A673 (cell line): ENCODE results near the gene LCE1D. TPM values are rescaled to one million over a fixed set of nuclear protein-coding genes. Genes with fewer than 3 reads are reported as not detected.

Experiments used
- BruUV-seq: library from RNA; stranded (reverse); fragments of 400-500 nt; replicated peaks from 2 replicates; lab custom pipeline; 2021; lab: Mats Ljungman, UMichigan
- CTCF ChIA-PET: fragments of 300-600 bp; sonication (Branson Sonifier 250); formaldehyde crosslinking; loops from one replicate; lab custom pipeline; 2022; ENCODE audit warnings: antibody characterized with exemption; lab: Charles Lee
- POLR2A ChIA-PET: fragments of 300-600 bp; sonication (Branson Sonifier 250); formaldehyde crosslinking; loops from one replicate; lab custom pipeline; 2022; ENCODE audit warnings: antibody characterized with exemption; ENCODE audit not compliant: low non-redundant PET; lab: Charles Lee
- DNase-seq: peaks from one replicate; pipeline ENCODE4 v3.0.0-alpha.2; 2015; ENCODE audit warnings: low spot score
- H3K27ac ChIP-seq: fragments of 200-600 bp; sonication (generic); 2 replicates; pipeline ENCODE4 v1.5.1; 2016; ENCODE audit warnings: mixed run types, low read depth, mild to moderate bottlenecking, mixed read lengths, antibody characterized with exemption, low read length; ENCODE audit not compliant: poor library complexity, severe bottlenecking
- H3K27me3 ChIP-seq: fragments of 200-600 bp; sonication (generic); replicated peaks from 2 replicates; pipeline ENCODE4 v1.6.1; 2017; ENCODE audit warnings: mixed run types, low read depth, mild to moderate bottlenecking, mixed read lengths, antibody characterized with exemption, low read length; ENCODE audit not compliant: insufficient read depth, poor library complexity
- H3K36me3 ChIP-seq: fragments of 200-600 bp; sonication (generic); 2 replicates; pipeline ENCODE4 v1.6.1; 2016; ENCODE audit warnings: mixed run types, mild to moderate bottlenecking, mixed read lengths, antibody characterized with exemption, low read length; ENCODE audit not compliant: insufficient read depth, poor library complexity, severe bottlenecking
- H3K4me1 ChIP-seq: fragments of 200-600 bp; sonication (generic); 2 replicates; pipeline ENCODE4 v1.6.1; 2017; ENCODE audit warnings: mixed run types, mild to moderate bottlenecking, mixed read lengths, antibody characterized with exemption, low read length; ENCODE audit not compliant: insufficient read depth, poor library complexity, severe bottlenecking
- H3K4me3 ChIP-seq: fragments of 200-600 bp; sonication (generic); 2 replicates; pipeline ENCODE4 v1.5.1; 2016; ENCODE audit warnings: low read depth, mixed run types, mild to moderate bottlenecking, mixed read lengths, low read length; ENCODE audit not compliant: poor library complexity, severe bottlenecking
- H3K9me3 ChIP-seq: fragments of 200-600 bp; sonication (generic); 2 replicates; pipeline ENCODE4 v1.6.1; 2016; ENCODE audit warnings: mixed run types, low read depth, mild to moderate bottlenecking, mixed read lengths, antibody characterized with exemption, low read length; ENCODE audit not compliant: poor library complexity, severe bottlenecking
- EZH2 ChIP-seq: fragments of 200-600 bp; sonication (generic); IDR thresholded peaks from 2 replicates; pipeline ENCODE4 v1.6.1; 2017; ENCODE audit warnings: borderline replicate concordance, low read depth, mild to moderate bottlenecking, mixed read lengths, antibody characterized with exemption, low read length; ENCODE audit not compliant: poor library complexity, severe bottlenecking
- intact Hi-C: fragments of 100-400 bp; cut with micrococcal nuclease; formaldehyde crosslinking; loops from one replicate; pipeline ENCODE4 v1.10.0; 2022; ENCODE audit not compliant: unreplicated experiment
- total RNA-seq: library from RNA; stranded (reverse); gene quantifications from 2 replicates; pipeline ENCODE4 v1.2.3, GENCODE V29; 2021
- TF ChIP-seq, protein P1 (sequence below): fragments of 300-800, 200-600 bp; sonication (generic); conservative IDR thresholded peaks from 2 replicates; pipeline ENCODE4 v1.5.1; 2017; ENCODE audit warnings: low read depth, mild to moderate bottlenecking, antibody characterized with exemption, low read length, moderate library complexity, mixed read lengths

LCE1D gene
- total RNA-seq, 1 experiment from 2014 or later = not detected

DNA sequence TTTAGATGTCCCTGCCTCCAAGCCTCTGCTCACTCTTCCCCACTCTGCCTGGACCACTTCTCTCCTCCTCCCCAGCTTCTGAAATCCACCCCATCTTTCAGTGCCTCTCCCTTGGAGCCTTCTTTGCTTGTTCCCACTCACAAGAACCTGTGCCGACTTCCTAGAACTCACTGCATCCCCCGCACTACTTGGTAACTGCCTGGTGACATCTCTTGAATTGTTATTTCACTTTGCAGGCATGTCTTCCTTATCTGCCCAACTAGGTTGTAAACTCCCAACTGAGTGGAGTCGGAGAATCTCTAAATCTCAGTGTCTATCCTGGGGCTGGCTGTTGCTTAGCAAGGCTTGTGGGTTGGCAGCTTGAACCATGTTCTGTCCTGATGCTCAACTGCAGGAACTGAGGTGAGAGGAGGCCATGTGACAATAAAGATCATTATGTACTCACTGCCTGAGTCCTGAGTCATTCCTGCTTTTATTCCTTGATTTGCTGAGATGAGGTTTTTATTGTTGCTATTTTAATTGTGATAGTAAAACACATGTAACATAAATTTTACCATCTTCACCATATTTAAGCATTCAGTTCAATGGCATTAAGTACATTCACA lies 34.8 kb upstream of the LCE1D start:
- Histone ChIP-seq H3K27me3 (no peaks in the 10 kb centered on the region), H3K4me3 (no peak overlapping the region), H3K4me1 (no peaks in the 10 kb centered on the region), H3K27ac (no peak overlapping the region), H3K9me3 (no peaks in the 10 kb centered on the region), H3K36me3 (no peaks in the 10 kb centered on the region)
- intact Hi-C loops = no loop called here
- DNase-seq = no peak
- BruUV-seq = no TSS peak
- no peak for TF ChIP-seq EZH2
- TF ChIP-seq, protein P1, sequence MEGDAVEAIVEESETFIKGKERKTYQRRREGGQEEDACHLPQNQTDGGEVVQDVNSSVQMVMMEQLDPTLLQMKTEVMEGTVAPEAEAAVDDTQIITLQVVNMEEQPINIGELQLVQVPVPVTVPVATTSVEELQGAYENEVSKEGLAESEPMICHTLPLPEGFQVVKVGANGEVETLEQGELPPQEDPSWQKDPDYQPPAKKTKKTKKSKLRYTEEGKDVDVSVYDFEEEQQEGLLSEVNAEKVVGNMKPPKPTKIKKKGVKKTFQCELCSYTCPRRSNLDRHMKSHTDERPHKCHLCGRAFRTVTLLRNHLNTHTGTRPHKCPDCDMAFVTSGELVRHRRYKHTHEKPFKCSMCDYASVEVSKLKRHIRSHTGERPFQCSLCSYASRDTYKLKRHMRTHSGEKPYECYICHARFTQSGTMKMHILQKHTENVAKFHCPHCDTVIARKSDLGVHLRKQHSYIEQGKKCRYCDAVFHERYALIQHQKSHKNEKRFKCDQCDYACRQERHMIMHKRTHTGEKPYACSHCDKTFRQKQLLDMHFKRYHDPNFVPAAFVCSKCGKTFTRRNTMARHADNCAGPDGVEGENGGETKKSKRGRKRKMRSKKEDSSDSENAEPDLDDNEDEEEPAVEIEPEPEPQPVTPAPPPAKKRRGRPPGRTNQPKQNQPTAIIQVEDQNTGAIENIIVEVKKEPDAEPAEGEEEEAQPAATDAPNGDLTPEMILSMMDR = no peak
- CTCF ChIA-PET = no interaction called here
- POLR2A ChIA-PET = no interaction called here

DNA sequence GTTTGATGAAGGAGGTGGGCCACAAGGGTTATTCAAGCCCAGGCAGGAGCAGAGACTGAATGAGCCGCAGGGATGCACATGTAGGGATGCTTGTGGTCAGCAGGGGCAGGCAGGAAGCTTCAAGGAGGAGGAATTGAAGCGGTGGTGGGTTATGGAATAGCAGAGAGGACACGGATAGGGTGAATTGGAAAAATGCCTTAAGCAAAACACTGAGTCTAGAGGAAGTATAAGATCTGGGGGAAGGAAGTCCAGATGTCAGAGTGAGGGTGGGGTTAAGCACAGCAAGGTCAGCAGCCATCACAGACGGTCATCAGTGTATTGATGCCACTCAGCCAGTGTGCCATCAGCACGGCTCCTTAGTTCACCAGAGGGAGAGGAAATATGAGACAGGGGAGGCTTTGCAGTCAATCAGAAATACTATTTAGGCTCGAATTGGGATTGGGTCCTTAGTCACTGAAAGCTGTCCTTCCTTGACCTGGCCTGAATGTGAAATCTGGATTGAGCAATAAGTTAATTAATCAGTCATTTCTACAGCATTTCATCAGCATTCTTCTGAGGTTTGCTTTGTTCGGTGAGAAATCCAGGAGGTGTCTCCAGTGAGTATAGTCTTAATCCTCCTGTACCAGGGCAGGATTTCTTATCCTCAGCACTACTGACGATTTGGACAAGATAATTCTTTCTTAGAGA lies 27.5 kb upstream of the LCE1D start:
- TF ChIP-seq, protein P1 = no peak
- TF ChIP-seq EZH2 = no peak
- Histone ChIP-seq H3K9me3 (no peaks in the 10 kb centered on the region), H3K27ac (no peak overlapping the region), H3K4me1 (no peaks in the 10 kb centered on the region), H3K4me3 (no peak overlapping the region), H3K27me3 (peaks cover 3% of the 10 kb centered on the region), H3K36me3 (no peaks in the 10 kb centered on the region)
- DNase-seq = no peak
- POLR2A ChIA-PET = no interaction called here
- intact Hi-C loops = no loop called here
- BruUV-seq = no TSS peak
- CTCF ChIA-PET = no interaction called here

DNA sequence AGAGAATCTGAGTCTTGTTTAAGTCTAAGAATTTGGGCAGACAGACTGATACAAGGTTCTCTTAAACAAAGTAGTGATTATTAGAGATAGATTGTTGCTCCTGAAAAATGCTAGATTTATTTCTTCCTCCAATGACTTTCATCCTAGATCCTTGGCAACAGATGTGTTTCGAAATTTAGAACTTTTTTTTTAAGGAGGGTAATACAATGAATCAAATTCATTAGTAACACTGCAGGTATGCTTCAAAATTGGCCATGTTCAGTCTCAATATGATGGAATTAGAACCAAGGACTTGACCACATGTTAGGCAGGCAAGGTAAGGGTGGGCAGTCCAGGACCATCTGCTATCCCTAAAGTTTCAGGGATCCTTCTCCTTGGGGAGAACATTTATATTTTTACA lies 26.1 kb upstream of the LCE1D start:
- POLR2A ChIA-PET = no interaction called here

More for the DNA sequence above, 26.1 kb upstream of the LCE1D start:
- no TSS peak for BruUV-seq
- CTCF ChIA-PET = no interaction called here
- peaks cover 3% of the 10 kb centered on the region for H3K27me3 ChIP-seq
- no peak for DNase-seq
- H3K4me3 ChIP-seq = no peak overlapping the region
- H3K36me3 ChIP-seq = no peaks in the 10 kb centered on the region
- H3K9me3 ChIP-seq = no peaks in the 10 kb centered on the region
- intact Hi-C loops = no loop called here
- no peak overlapping the region for H3K27ac ChIP-seq
- no peaks in the 10 kb centered on the region for H3K4me1 ChIP-seq
- TF ChIP-seq EZH2 = no peak
- TF ChIP-seq, protein P1 = no peak
